HG03558 (cell line): ENCODE data around the gene ADGRG3.
"Not testable (repeated sequence)": the region's sequence is repeated elsewhere in the genome, so short reads cannot be mapped to it uniquely, and the experiment has no call there.

ENCODE experiments used
- ATAC-seq: cut with Tn5 transposase; IDR thresholded peaks from one replicate; pipeline ENCODE4 v1.9.1; 2021; ENCODE audit warnings: moderate number of reproducible peaks; ENCODE audit not compliant: unreplicated experiment; ENCODE audit errors: extremely low read depth

ADGRG3 gene

GRCh38 chr16:57660715-57661463 lies 7.2 kb upstream of the ADGRG3 start:
- ATAC-seq = no peak

GRCh38 chr16:57661510-57661909 lies 6.6 kb upstream of the ADGRG3 start:
- ATAC-seq = no peak

GRCh38 chr16:57661936-57662906 lies 5.9 kb upstream of the ADGRG3 start:
- ATAC-seq = no peak

- ATAC-seq = no peak
These were observed 4.7 kb upstream of the ADGRG3 start for GRCh38 chr16:57663436-57663835.

- ATAC-seq = no peak
These were observed 4.0 kb upstream of the ADGRG3 start for GRCh38 chr16:57663917-57664661.

GRCh38 chr16:57664662-57665025 lies 3.5 kb upstream of the ADGRG3 start:
- no peak for ATAC-seq

- ATAC-seq = no peak
These were observed 2.6 kb upstream of the ADGRG3 start for GRCh38 chr16:57665541-57665940.

GRCh38 chr16:57666353-57667047 lies 1.6 kb upstream of the ADGRG3 start:
- no peak for ATAC-seq

GRCh38 chr16:57667048-57667525 lies 1.0 kb upstream of the ADGRG3 start:
- ATAC-seq = no peak

GRCh38 chr16:57667526-57668262 lies 412 bp upstream of the ADGRG3 start:
- ATAC-seq = no peak

- no peak for ATAC-seq
These were observed 747 bp downstream of the ADGRG3 start for GRCh38 chr16:57668630-57669475.

- no peak for ATAC-seq
These were observed 1.5 kb downstream of the ADGRG3 start for GRCh38 chr16:57669476-57670162.

GRCh38 chr16:57670196-57670595 lies 2.1 kb downstream of the ADGRG3 start:
- no peak for ATAC-seq

GRCh38 chr16:57671451-57671850 lies 3.3 kb downstream of the ADGRG3 start:
- not testable (repeated sequence) for ATAC-seq

GRCh38 chr16:57672416-57672815 lies 4.3 kb downstream of the ADGRG3 start:
- ATAC-seq = no peak

GRCh38 chr16:57672824-57673223 lies 4.7 kb downstream of the ADGRG3 start:
- ATAC-seq = no peak

- ATAC-seq = no peak
These were observed 7.8 kb downstream of the ADGRG3 start for GRCh38 chr16:57675741-57676551.
